OCI-LY3 (cell line): ENCODE measurements around the gene RFC2.

Experiments
- EZH2phosphoT487 ChIP-seq: fragments of 200-600 bp; shearing (Covaris generic); IDR thresholded peaks from 2 replicates; pipeline ENCODE4 v1.6.1; 2018; ENCODE audit warnings: antibody characterized with exemption, mixed run types, low read depth
- TF ChIP-seq, protein P1 (sequence below): fragments of 200-600, 300-600 bp; sonication (generic); IDR thresholded peaks from 2 replicates; pipeline ENCODE4 v1.5.1; 2014; ENCODE audit warnings: antibody characterized with exemption, low read length, low read depth

DNA sequence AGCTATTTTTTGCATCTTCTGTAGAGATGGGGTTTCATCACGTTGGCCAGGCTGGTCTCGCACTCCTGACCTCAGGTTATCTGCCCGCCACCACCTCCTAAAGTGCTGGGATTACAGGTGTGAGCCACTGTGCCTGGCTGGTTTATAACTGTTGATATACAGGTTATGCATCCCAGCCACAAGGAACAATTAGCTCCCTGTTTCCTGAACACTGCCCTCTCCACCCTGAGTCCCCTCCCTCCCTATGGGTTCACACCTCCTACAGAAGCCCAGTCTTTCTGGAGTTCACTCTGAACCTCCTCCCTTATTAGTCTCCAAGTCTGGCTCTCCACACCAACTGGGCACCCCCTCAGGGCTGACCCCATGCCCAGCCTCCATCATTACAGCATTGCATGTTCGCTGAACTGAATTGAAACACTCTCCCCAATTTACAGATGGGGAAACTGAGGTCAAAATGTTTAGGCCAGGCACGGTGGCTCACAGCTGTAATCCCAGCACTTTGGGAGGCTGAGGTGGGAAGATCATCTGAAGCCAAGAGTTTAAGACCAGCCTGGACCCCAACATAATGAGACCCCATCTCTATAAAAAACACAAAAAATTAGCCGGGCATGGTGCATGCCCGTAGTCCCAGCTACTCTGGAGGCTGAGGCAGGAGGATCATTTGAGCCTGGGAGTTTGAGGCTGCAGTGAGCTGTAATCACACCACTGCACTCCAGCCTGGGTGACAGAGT lies 33.3 kb upstream of the RFC2 start:
- TF ChIP-seq, protein P1, sequence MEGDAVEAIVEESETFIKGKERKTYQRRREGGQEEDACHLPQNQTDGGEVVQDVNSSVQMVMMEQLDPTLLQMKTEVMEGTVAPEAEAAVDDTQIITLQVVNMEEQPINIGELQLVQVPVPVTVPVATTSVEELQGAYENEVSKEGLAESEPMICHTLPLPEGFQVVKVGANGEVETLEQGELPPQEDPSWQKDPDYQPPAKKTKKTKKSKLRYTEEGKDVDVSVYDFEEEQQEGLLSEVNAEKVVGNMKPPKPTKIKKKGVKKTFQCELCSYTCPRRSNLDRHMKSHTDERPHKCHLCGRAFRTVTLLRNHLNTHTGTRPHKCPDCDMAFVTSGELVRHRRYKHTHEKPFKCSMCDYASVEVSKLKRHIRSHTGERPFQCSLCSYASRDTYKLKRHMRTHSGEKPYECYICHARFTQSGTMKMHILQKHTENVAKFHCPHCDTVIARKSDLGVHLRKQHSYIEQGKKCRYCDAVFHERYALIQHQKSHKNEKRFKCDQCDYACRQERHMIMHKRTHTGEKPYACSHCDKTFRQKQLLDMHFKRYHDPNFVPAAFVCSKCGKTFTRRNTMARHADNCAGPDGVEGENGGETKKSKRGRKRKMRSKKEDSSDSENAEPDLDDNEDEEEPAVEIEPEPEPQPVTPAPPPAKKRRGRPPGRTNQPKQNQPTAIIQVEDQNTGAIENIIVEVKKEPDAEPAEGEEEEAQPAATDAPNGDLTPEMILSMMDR: no peak
- TF ChIP-seq EZH2phosphoT487: no peak
